Upper lobe of left lung (tissue), 6 donors: Measurements from ENCODE around the gene CCNH. TPM values are rescaled to one million over a fixed set of nuclear protein-coding genes. Genes with fewer than 3 reads are reported as not detected.

Experiments
- ATAC-seq, 2 donors: fragments of 200-7000 bp; cut with Tn5 transposase; one replicate each; pipeline ENCODE4 v1.9.1; 2022; ENCODE audit warnings: mild to moderate bottlenecking in 2 of 2, moderate library complexity in 2 of 2; ENCODE audit not compliant: low FRiP score in 2 of 2
- DNase-seq, 2 donors: peaks; one replicate each; pipeline ENCODE4 v3.0.0-alpha.2; 2019 to 2020
- H3K27ac ChIP-seq, 4 donors: fragments of 200-600 bp; sonication (generic); one replicate each; pipeline ENCODE4 v1.5.1; 2016 to 2019
- H3K27me3 ChIP-seq, 4 donors: fragments of 200-600 bp; sonication (generic); one replicate each; pipeline ENCODE4 v1.5.1; 2017 to 2019
- H3K36me3 ChIP-seq, 4 donors: fragments of 200-600 bp; sonication (generic); one replicate each; pipeline ENCODE4 v1.5.1; 2016 to 2019
- H3K4me1 ChIP-seq, 4 donors: fragments of 200-600 bp; sonication (generic); one replicate each; pipeline ENCODE4 v1.5.1; 2018 to 2019
- H3K4me3 ChIP-seq, 4 donors: fragments of 200-600 bp; sonication (generic); one replicate each; pipeline ENCODE4 v1.5.1; 2017 to 2019; ENCODE audit warnings: mild to moderate bottlenecking in 2 of 4, moderate library complexity in 1 of 4
- H3K9me3 ChIP-seq, 4 donors: fragments of 200-600 bp; sonication (generic); one replicate each; pipeline ENCODE4 v1.5.1; 2018 to 2019
- CTCF ChIP-seq, 6 experiments: fragments of 450-650 bp in 4 of 6; fragments of 200-600 bp in 2 of 6; sonication (generic) in 2 of 6; IDR thresholded peaks; one replicate each; pipeline ENCODE4 v1.5.1; 2016 to 2019; ENCODE audit warnings: antibody characterized with exemption in 6 of 6
- EP300 ChIP-seq, 4 donors: sonication (generic); formaldehyde crosslinking; IDR thresholded peaks; one replicate each; pipeline ENCODE4 v1.5.1; 2017; ENCODE audit warnings: antibody characterized with exemption in 4 of 4, control low read depth in 2 of 4
- POLR2A ChIP-seq, 4 donors: fragments of 450-650 bp; IDR thresholded peaks; one replicate each; pipeline ENCODE4 v1.5.1; 2016 to 2017; ENCODE audit warnings: antibody characterized with exemption in 4 of 4, mild to moderate bottlenecking in 2 of 4
- POLR2AphosphoS5 ChIP-seq, 2 donors: sonication (generic); formaldehyde crosslinking; IDR thresholded peaks; one replicate each; pipeline ENCODE4 v1.5.1; 2017; ENCODE audit warnings: antibody characterized with exemption in 2 of 2
- WGBS, 2 donors: methylation state at CpG; one replicate each; pipeline ENCODE4 v1.1.5; 2017 to 2018; 5-methylcytosine and 5-hydroxymethylcytosine counted together
- total RNA-seq, 6 donors: library from RNA; depleted of rRNA in 4 of 6; stranded (reverse); fragments of >200 nt in 4 of 6; gene quantifications; one replicate each; pipeline versions ENCODE4 v1.1.0 to v1.2.1, GENCODE V29; 2016 to 2021
- donor health status: DM: no; HTN: no; CAD: no; lungs with moderate emphysema.
- donor health status: DM: no; HTN: yes; CAD: no; lungs with severe emphysema.

Gene CCNH
- 100 to 1,000 TPM in 2 of 6 donors, 10 to 100 TPM in 4; 39.1 to 232 (median 73.4) TPM for total RNA-seq

- ATAC-seq: peak; percentile 98 to 100
- peaks cover 4 to 27% (median 7%) of the 10 kb centered on the region in 4 donors for H3K36me3 ChIP-seq
- peak; percentile 97 to 99 for TF ChIP-seq POLR2AphosphoS5 (IDR thresholded peaks at IDR 0.05)
- TF ChIP-seq CTCF (IDR thresholded peaks at IDR 0.05): peak in 3 of 6 experiments; percentile 6 to 18 (median 10)
- peak; percentile 25 to 98 (median 90) for TF ChIP-seq POLR2A (IDR thresholded peaks at IDR 0.05)
- peak in 3 of 4 donors; percentile 79 to 97 (median 90) for TF ChIP-seq EP300 (IDR thresholded peaks at IDR 0.05)
- H3K27ac ChIP-seq: peak within 1 kb of the TSS; percentile 95 to 99 (median 98)
- no peaks in the 10 kb centered on the region for H3K9me3 ChIP-seq
- peaks cover 5 to 15% (median 14%) of the 10 kb centered on the region in 4 donors for H3K4me1 ChIP-seq
- no peaks in the 10 kb centered on the region for H3K27me3 ChIP-seq
- H3K4me3 ChIP-seq: peak within 1 kb of the TSS; percentile 62 to 79 (median 65)
- DNase-seq: peak; percentile 98 to 99
- 1 to 3% methylated on average over 11 to 38 of the region's 46 CpGs for WGBS, 2 donors
Observed at GRCh38 chr5:87412630-87413342, at the start of gene CCNH. CCNH (minus strand) TSS chr5:87412930; CDS start chr5:87412794, 136 bp downstream.

- no peaks in the 10 kb centered on the region for H3K36me3 ChIP-seq
- H3K27ac ChIP-seq: no peak overlapping the region
- H3K4me3 ChIP-seq: no peak overlapping the region
- no peaks in the 10 kb centered on the region for H3K9me3 ChIP-seq
- no peaks in the 10 kb centered on the region for H3K27me3 ChIP-seq
- TF ChIP-seq POLR2AphosphoS5 (IDR thresholded peaks at IDR 0.05) (no peak), CTCF (IDR thresholded peaks at IDR 0.05) (no peak), EP300 (IDR thresholded peaks at IDR 0.05) (no peak)
- no peak for ATAC-seq
- H3K4me1 ChIP-seq: no peaks in the 10 kb centered on the region
- no peak for DNase-seq
Observed at GRCh38 chr5:87457706-87458105, 45.0 kb upstream of the CCNH start.

- WGBS, 2 donors: 90 to 94% methylated on average over 1 of the region's 1 CpG
- no peak for ATAC-seq
Observed at GRCh38 chr5:87453801-87454200, 41.1 kb upstream of the CCNH start.

GRCh38 chr5:87452837-87453236 is 40.1 kb upstream of the CCNH start:
- Histone ChIP-seq H3K4me3 (no peak overlapping the region), H3K36me3 (no peaks in the 10 kb centered on the region), H3K9me3 (no peaks in the 10 kb centered on the region), H3K27ac (no peak overlapping the region), H3K4me1 (no peaks in the 10 kb centered on the region), H3K27me3 (no peaks in the 10 kb centered on the region)
- ATAC-seq (no peak), DNase-seq (no peak)
- TF ChIP-seq EP300 (IDR thresholded peaks at IDR 0.05): no peak
- no peak for TF ChIP-seq CTCF (IDR thresholded peaks at IDR 0.05)
- no peak for TF ChIP-seq POLR2AphosphoS5 (IDR thresholded peaks at IDR 0.05)
- TF ChIP-seq POLR2A (IDR thresholded peaks at IDR 0.05): no peak

More at GRCh38 chr5:87453801-87454200, 41.1 kb upstream of the CCNH start:
- no peak overlapping the region for H3K27ac ChIP-seq
- no peaks in the 10 kb centered on the region for H3K27me3 ChIP-seq
- no peaks in the 10 kb centered on the region for H3K4me1 ChIP-seq
- H3K36me3 ChIP-seq: no peaks in the 10 kb centered on the region
- no peaks in the 10 kb centered on the region for H3K9me3 ChIP-seq
- no peak for DNase-seq
- no peak overlapping the region for H3K4me3 ChIP-seq
- TF ChIP-seq EP300 (IDR thresholded peaks at IDR 0.05): no peak

- Histone ChIP-seq H3K36me3 (no peaks in the 10 kb centered on the region), H3K27me3 (no peaks in the 10 kb centered on the region), H3K4me1 (no peaks in the 10 kb centered on the region), H3K4me3 (no peak overlapping the region), H3K27ac (no peak overlapping the region), H3K9me3 (no peaks in the 10 kb centered on the region)
- ATAC-seq: no peak
- TF ChIP-seq CTCF (IDR thresholded peaks at IDR 0.05): no peak
- TF ChIP-seq POLR2AphosphoS5 (IDR thresholded peaks at IDR 0.05): no peak
- TF ChIP-seq POLR2A (IDR thresholded peaks at IDR 0.05): no peak
- TF ChIP-seq EP300 (IDR thresholded peaks at IDR 0.05): no peak
- WGBS, 2 donors: 76 to 88% methylated on average over 1 of the region's 1 CpG
- DNase-seq: no peak
Observed at GRCh38 chr5:87442419-87442818, 29.7 kb upstream of the CCNH start.
